Gastroesophageal sphincter (tissue), 4 donors: ENCODE results near the gene ATP6V0A1. TPM values are rescaled to one million over a fixed set of nuclear protein-coding genes. Genes with fewer than 3 reads are reported as not detected.

Source experiments
- ATAC-seq: fragments of 150-250 bp; one replicate; pipeline ENCODE4 v1.9.1; 2016; ENCODE audit warnings: mild to moderate bottlenecking, moderate library complexity
- H3K27ac ChIP-seq, 4 donors: fragments of 200-600 bp; sonication (generic) in 3 of 4; 1 replicate in 3 of 4; 2 replicates in 1 of 4; pipeline ENCODE4 v1.5.1; 2016 to 2019
- H3K27me3 ChIP-seq: fragments of 200-600 bp; sonication (generic); one replicate; pipeline ENCODE4 v1.5.1; 2019
- H3K36me3 ChIP-seq, 2 donors: fragments of 200-600 bp; sonication (generic); one replicate each; pipeline ENCODE4 v1.5.1; 2019; ENCODE audit warnings: control low read depth in 1 of 2
- H3K4me1 ChIP-seq, 3 donors: fragments of 200-600 bp; sonication (generic); 1 replicate in 2 of 3; 2 replicates in 1 of 3; pipeline ENCODE4 v1.5.1; 2016 to 2019; ENCODE audit warnings: control low read depth in 2 of 3
- H3K4me3 ChIP-seq, 2 donors: fragments of 200-600 bp; sonication (generic); one replicate each; pipeline ENCODE4 v1.5.1; 2019; ENCODE audit warnings: mild to moderate bottlenecking in 1 of 2, moderate library complexity in 1 of 2
- H3K9me3 ChIP-seq, 3 donors: fragments of 200-600 bp; sonication (generic); one replicate each; pipeline ENCODE4 v1.5.1; 2017 to 2019; ENCODE audit warnings: control low read depth in 2 of 3
- EP300 ChIP-seq: sonication (generic); formaldehyde crosslinking; IDR thresholded peaks from one replicate; pipeline ENCODE4 v1.6.1; 2017; ENCODE audit warnings: antibody characterized with exemption, mild to moderate bottlenecking
- POLR2A ChIP-seq, 2 donors: fragments of 450-650 bp; IDR thresholded peaks; one replicate each; pipeline ENCODE4 v1.6.1; 2017; ENCODE audit warnings: antibody characterized with exemption in 2 of 2, mild to moderate bottlenecking in 2 of 2, moderate library complexity in 1 of 2
- POLR2AphosphoS5 ChIP-seq: sonication (generic); formaldehyde crosslinking; IDR thresholded peaks from one replicate; pipeline ENCODE4 v1.6.1; 2017; ENCODE audit warnings: antibody characterized with exemption
- WGBS, 2 donors: methylation state at CpG; one replicate each; pipeline ENCODE4 v1.1.5; 2018; ENCODE audit warnings: low coverage in 1 of 2; 5-methylcytosine and 5-hydroxymethylcytosine counted together
- total RNA-seq, 4 donors: library from RNA; depleted of rRNA; stranded (reverse); fragments of >200 nt; gene quantifications; one replicate each; pipeline ENCODE4 v1.1.0, GENCODE V29; 2016
- TF ChIP-seq, protein P1 (sequence below), 4 experiments: fragments of 200-600 bp in 2 of 4; fragments of 450-650 bp in 2 of 4; sonication (generic) in 1 of 4; IDR thresholded peaks; one replicate each; pipeline ENCODE4 v1.5.1; 2017 to 2019; ENCODE audit warnings: antibody characterized with exemption in 4 of 4, mild to moderate bottlenecking in 2 of 4, moderate library complexity in 2 of 4

Gene ATP6V0A1
- total RNA-seq: 10 to 100 TPM; 47.5 to 84.5 (median 65.4) TPM

GRCh38 chr17:42458497-42459255 lies at the start of gene ATP6V0A1:
TSS of gene ATP6V0A1 (plus strand) at chr17:42458878. CDS start at chr17:42460895, 2,017 bp downstream.
- peaks cover 8 to 54% (median 9%) of the 10 kb centered on the region in 3 donors for H3K4me1 ChIP-seq
- ATAC-seq: peak; percentile 95
- peak within 1 kb of the TSS; percentile 81 to 94 for H3K4me3 ChIP-seq
- peak within 1 kb of the TSS; percentile 96 to 99 (median 98) for H3K27ac ChIP-seq
- H3K9me3 ChIP-seq: no peaks in the 10 kb centered on the region
- peaks cover 0 to 27% of the 10 kb centered on the region in 2 donors for H3K36me3 ChIP-seq
- TF ChIP-seq POLR2AphosphoS5 (peak; percentile 94), POLR2A (IDR thresholded peaks at IDR 0.05) (peak; percentile 76 to 82), EP300 (no peak)
- TF ChIP-seq, protein P1, sequence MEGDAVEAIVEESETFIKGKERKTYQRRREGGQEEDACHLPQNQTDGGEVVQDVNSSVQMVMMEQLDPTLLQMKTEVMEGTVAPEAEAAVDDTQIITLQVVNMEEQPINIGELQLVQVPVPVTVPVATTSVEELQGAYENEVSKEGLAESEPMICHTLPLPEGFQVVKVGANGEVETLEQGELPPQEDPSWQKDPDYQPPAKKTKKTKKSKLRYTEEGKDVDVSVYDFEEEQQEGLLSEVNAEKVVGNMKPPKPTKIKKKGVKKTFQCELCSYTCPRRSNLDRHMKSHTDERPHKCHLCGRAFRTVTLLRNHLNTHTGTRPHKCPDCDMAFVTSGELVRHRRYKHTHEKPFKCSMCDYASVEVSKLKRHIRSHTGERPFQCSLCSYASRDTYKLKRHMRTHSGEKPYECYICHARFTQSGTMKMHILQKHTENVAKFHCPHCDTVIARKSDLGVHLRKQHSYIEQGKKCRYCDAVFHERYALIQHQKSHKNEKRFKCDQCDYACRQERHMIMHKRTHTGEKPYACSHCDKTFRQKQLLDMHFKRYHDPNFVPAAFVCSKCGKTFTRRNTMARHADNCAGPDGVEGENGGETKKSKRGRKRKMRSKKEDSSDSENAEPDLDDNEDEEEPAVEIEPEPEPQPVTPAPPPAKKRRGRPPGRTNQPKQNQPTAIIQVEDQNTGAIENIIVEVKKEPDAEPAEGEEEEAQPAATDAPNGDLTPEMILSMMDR (IDR thresholded peaks at IDR 0.05): no peak
- no peaks in the 10 kb centered on the region for H3K27me3 ChIP-seq
- WGBS, 2 donors: 0% methylated on average over 9 of the region's 45 CpGs

GRCh38 chr17:42409523-42410318 lies 49.0 kb upstream of the ATP6V0A1 start:
- ATAC-seq: peak; percentile 87
- Histone ChIP-seq H3K9me3 (no peaks in the 10 kb centered on the region), H3K27ac (peak overlapping the region; percentile 83 to 99 (median 94)), H3K4me1 (peaks cover 28 to 100% (median 70%) of the 10 kb centered on the region in 3 donors), H3K4me3 (peak overlapping the region in 1 of 2 donors; percentile 18), H3K27me3 (no peaks in the 10 kb centered on the region), H3K36me3 (peaks cover 0 to 7% of the 10 kb centered on the region in 2 donors)
- TF ChIP-seq POLR2AphosphoS5: peak; percentile 86
- TF ChIP-seq POLR2A (IDR thresholded peaks at IDR 0.05): no peak
- TF ChIP-seq, protein P1 (IDR thresholded peaks at IDR 0.05): no peak
- TF ChIP-seq EP300: no peak
- WGBS, 2 donors: 0% methylated on average over 2 to 3 of the region's 5 CpGs

DNA sequence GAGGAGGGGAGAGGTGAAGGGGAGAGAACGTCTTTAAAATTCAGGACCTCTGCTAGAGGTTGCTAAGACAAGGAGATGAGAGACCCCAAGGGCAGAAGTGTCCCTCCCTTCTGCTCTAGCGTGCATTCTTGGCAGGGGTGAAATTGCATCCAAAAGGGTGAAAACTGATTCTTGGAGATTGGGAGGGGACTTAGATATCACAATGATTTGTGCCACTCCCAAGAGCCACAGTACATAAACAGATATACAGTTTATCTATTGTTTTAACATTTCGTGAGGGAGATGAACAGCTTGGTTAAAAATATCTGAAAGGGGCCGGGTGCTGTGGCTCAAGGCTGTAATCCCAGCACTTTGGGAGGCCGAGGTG lies 48.4 kb upstream of the ATP6V0A1 start:
- TF ChIP-seq EP300: no peak
- TF ChIP-seq, protein P1 (IDR thresholded peaks at IDR 0.05): no peak
- no peak for TF ChIP-seq POLR2AphosphoS5
- no peak for TF ChIP-seq POLR2A (IDR thresholded peaks at IDR 0.05)
- Histone ChIP-seq H3K27ac (peak overlapping the region; percentile 83 to 99 (median 94)), H3K36me3 (peaks cover 0 to under 1% of the 10 kb centered on the region in 2 donors), H3K27me3 (no peaks in the 10 kb centered on the region), H3K4me3 (peak overlapping the region in 1 of 2 donors; percentile 18), H3K4me1 (peaks cover 28 to 100% (median 75%) of the 10 kb centered on the region in 3 donors), H3K9me3 (no peaks in the 10 kb centered on the region)
- no peak for ATAC-seq
- WGBS, 2 donors: 16 to 36% methylated on average over 3 to 5 of the region's 5 CpGs

DNA sequence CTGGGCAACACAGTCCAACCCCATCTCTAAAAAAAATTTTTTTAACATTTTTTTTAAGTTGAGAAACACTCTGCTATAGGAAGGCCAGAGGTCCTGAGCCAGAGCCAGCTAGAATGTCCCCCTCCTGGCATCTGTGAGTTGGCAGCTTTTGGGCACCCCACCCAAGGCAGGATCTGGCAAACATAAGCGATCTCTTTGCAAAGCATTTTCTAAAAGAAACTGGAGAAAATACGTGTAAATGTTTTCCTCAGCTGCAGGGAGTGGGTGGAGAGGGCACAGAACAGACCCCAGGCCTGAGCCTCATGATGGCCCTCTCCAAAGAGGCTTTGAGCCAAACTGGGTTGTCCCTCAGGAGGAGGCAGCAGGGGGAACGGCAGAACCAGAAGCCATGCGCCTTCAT lies 47.3 kb upstream of the ATP6V0A1 start:
- Histone ChIP-seq H3K9me3 (no peaks in the 10 kb centered on the region), H3K27ac (peak overlapping the region; percentile 83 to 99 (median 94)), H3K27me3 (no peaks in the 10 kb centered on the region), H3K4me1 (peaks cover 28 to 100% (median 78%) of the 10 kb centered on the region in 3 donors), H3K4me3 (peak overlapping the region in 1 of 2 donors; percentile 24), H3K36me3 (no peaks in the 10 kb centered on the region)
- no peak for TF ChIP-seq POLR2A (IDR thresholded peaks at IDR 0.05)
- no peak for TF ChIP-seq POLR2AphosphoS5
- no peak for TF ChIP-seq EP300
- TF ChIP-seq, protein P1 (IDR thresholded peaks at IDR 0.05): no peak
- ATAC-seq: no peak
- 22% methylated on average over 4 of the region's 4 CpGs; no CpG with 5 or more reads in 1 of the 2 donors for WGBS, 2 donors
